Measurements from ENCODE around the gene AGAP1. TPM values are rescaled to one million over a fixed set of nuclear protein-coding genes. Genes with fewer than 3 reads are reported as not detected.

AGAP1 gene
- total RNA-seq, 3 donors from 2014 or later (not counting 1 experiment from before 2014, with no cell fraction given), result 42.0 to 56.4 (median 45.7) TPM

GRCh38 chr2:236041616-236042015 lies 547.8 kb downstream of the AGAP1 start:
- H3K4me1 ChIP-seq (ENCODE audit: control insufficient read depth, insufficient read depth, low read length), result no peaks in the 10 kb centered on the region
- no peaks in the 10 kb centered on the region for H3K27me3 ChIP-seq (ENCODE audit: control insufficient read depth, insufficient read depth, low read length)
- H3K4me3 Mint-ChIP-seq, result no peak overlapping the region
- H3K9me3 Mint-ChIP-seq, result no peaks in the 10 kb centered on the region
- 91% methylated on average over 8 of the region's 8 CpGs for WGBS (ENCODE audit: insufficient coverage)
- H3K9me3 ChIP-seq (ENCODE audit: control insufficient read depth, insufficient read depth, low read length), result no peaks in the 10 kb centered on the region
- ATAC-seq (no peak), DNase-seq (no peak)
- H3K36me3 Mint-ChIP-seq, result peaks cover 8% of the 10 kb centered on the region
- no peak overlapping the region for H3K27ac ChIP-seq (ENCODE audit: low read length)
- H3K27me3 Mint-ChIP-seq (ENCODE audit: low read depth in 2 of 2), result no peaks in the 10 kb centered on the region
- intact Hi-C loops (cut with micrococcal nuclease), result no loop called here
- TF ChIP-seq CTCF (IDR thresholded peaks at IDR 0.05), result no peak
- no peak overlapping the region for H3K4me3 ChIP-seq (ENCODE audit: low read length)
- H3K36me3 ChIP-seq (ENCODE audit: control insufficient read depth, insufficient read depth, low read length), result peaks cover 5% of the 10 kb centered on the region
- H3K4me1 Mint-ChIP-seq, result no peaks in the 10 kb centered on the region
- H3K27ac Mint-ChIP-seq, result no peak overlapping the region

DNA sequence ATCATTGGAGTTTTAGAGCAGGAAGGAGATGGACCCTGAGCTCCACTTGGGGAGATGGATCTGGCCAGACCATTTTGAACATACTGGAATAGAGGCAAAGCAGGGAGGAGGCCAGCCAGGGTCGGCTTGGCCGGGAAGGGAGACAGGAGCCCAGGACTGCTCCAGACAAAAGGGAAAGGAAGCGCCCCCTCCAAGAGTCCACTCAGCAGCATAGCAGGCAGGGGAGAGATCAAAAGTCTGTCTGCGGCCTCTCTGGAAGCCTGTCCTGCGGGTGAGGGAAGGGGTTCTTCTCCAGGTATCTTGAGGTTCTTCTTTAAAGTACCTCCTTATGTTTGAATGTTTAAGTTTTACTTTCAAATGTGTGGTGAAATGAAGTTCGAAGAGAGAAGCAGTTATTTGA lies 548.2 kb downstream of the AGAP1 start:
- Mint-ChIP-seq H3K4me3 (no peak overlapping the region), H3K9me3 (no peaks in the 10 kb centered on the region), H3K27me3 (ENCODE audit: low read depth in 2 of 2) (no peaks in the 10 kb centered on the region), H3K4me1 (no peaks in the 10 kb centered on the region), H3K27ac (no peak overlapping the region), H3K36me3 (peaks cover 8% of the 10 kb centered on the region)
- H3K4me3 ChIP-seq (ENCODE audit: low read length), result no peak overlapping the region
- no peaks in the 10 kb centered on the region for H3K4me1 ChIP-seq (ENCODE audit: control insufficient read depth, insufficient read depth, low read length)
- intact Hi-C loops (cut with micrococcal nuclease), result no loop called here
- no peak overlapping the region for H3K27ac ChIP-seq (ENCODE audit: low read length)
- TF ChIP-seq CTCF (IDR thresholded peaks at IDR 0.05), result no peak
- no peaks in the 10 kb centered on the region for H3K9me3 ChIP-seq (ENCODE audit: control insufficient read depth, insufficient read depth, low read length)
- ATAC-seq (no peak), DNase-seq (no peak)
- peaks cover 5% of the 10 kb centered on the region for H3K36me3 ChIP-seq (ENCODE audit: control insufficient read depth, insufficient read depth, low read length)
- no peaks in the 10 kb centered on the region for H3K27me3 ChIP-seq (ENCODE audit: control insufficient read depth, insufficient read depth, low read length)
- WGBS (ENCODE audit: insufficient coverage), result 86% methylated on average over 6 of the region's 6 CpGs

DNA sequence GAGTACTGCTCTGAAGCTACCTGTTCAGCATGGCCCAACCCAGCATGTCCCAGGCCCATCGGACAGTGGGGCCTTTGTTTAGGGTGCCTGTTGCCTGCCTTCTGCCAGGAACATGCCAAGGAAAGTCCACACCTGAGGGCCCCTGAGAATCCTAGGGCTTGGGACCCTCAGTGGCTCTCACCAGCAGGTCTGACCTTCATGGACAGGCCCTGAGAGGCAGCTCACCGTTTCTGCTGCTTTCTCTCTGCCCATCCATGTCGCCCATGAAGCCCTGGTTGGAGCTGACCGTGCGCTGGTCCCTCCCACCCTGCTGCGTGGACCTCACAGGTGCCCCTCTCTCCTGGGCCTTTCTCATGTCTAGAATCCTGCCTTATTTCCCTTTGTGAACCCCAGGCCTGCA lies 550.3 kb downstream of the AGAP1 start:
- ATAC-seq, result no peak
- DNase-seq, result no peak
- Histone ChIP-seq H3K36me3 (ENCODE audit: control insufficient read depth, insufficient read depth, low read length) (peaks cover 3% of the 10 kb centered on the region), H3K9me3 (ENCODE audit: control insufficient read depth, insufficient read depth, low read length) (no peaks in the 10 kb centered on the region), H3K27ac (ENCODE audit: low read length) (no peak overlapping the region), H3K27me3 (ENCODE audit: control insufficient read depth, insufficient read depth, low read length) (no peaks in the 10 kb centered on the region), H3K4me1 (ENCODE audit: control insufficient read depth, insufficient read depth, low read length) (no peaks in the 10 kb centered on the region), H3K4me3 (ENCODE audit: low read length) (no peak overlapping the region)
- H3K4me3 Mint-ChIP-seq, result no peak overlapping the region
- H3K9me3 Mint-ChIP-seq, result no peaks in the 10 kb centered on the region
- intact Hi-C loops (cut with micrococcal nuclease), result no loop called here
- peaks cover 8% of the 10 kb centered on the region for H3K36me3 Mint-ChIP-seq
- 88% methylated on average over 6 of the region's 6 CpGs for WGBS (ENCODE audit: insufficient coverage)
- no peaks in the 10 kb centered on the region for H3K27me3 Mint-ChIP-seq (ENCODE audit: low read depth in 2 of 2)
- H3K4me1 Mint-ChIP-seq, result no peaks in the 10 kb centered on the region
- TF ChIP-seq CTCF (IDR thresholded peaks at IDR 0.05), result no peak
- no peak overlapping the region for H3K27ac Mint-ChIP-seq

All from natural killer cell (primary cell).